Measurements from ENCODE around the gene FAM227B. TPM values are rescaled to one million over a fixed set of nuclear protein-coding genes. Genes with fewer than 3 reads are reported as not detected.
"Not testable (repeated sequence)": the region's sequence is repeated elsewhere in the genome, so short reads cannot be mapped to it uniquely, and the experiment has no call there.

The FAM227B gene
- total RNA-seq, 1 experiment from 2014 or later: 0.98 TPM

DNA sequence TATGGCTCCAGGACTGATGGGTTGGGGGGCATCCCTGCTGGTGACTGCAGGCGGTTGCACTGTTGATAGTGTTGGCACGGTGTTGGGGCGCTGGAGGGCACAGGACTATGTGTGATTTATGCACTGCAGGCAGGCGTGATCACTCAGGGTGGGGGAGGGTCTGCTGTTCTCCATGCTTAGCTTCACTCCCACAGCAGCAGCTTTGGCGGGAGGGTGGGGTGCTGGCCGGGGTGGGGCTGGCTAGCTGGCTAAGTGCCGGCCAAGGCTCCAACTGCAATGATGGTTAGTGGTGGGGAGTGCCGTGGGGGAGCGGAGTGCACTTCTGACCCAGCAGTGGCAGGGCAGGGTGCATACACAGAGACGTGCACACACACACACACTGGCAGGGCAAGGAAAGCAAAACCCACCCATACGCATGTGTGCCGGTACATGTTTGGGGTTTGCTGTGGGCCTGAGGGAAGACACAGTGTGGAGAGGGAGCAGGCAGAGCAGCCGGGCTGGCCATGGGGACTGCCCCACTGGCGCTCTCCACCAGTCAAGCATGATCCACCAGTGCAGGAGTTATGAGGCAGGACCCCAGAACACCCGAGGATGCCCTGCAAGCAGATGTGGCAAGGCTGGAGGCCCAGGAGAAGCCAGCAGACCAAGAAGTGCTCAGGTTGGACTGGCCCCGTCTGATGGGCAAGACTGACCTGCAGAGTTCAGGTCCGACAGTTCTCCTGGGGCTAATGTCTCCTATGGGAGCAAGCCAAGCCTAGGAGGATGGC, 214.1 kb downstream of the FAM227B start:
- POLR2A ChIA-PET (ENCODE audit: unreplicated experiment): no interaction called here
- no TSS peak for BruUV-seq (replicated peaks)
- intact Hi-C loops (cut with micrococcal nuclease): no loop called here

GRCh38 chr15:49402515-49403296, 217.9 kb downstream of the FAM227B start:
- H3K27ac ChIP-seq (ENCODE audit: low read length); H3K4me2 ChIP-seq (ENCODE audit: low read length); CTCF ChIA-PET; intact Hi-C loops (cut with micrococcal nuclease); H3K27me3 ChIP-seq (ENCODE audit: low read length); H2AFZ ChIP-seq (ENCODE audit: low read length); H3K79me2 ChIP-seq (ENCODE audit: low read length); POLR2A ChIA-PET (ENCODE audit: unreplicated experiment); BruUV-seq (replicated peaks); H3K4me3 ChIP-seq (ENCODE audit: low read length); H3K36me3 ChIP-seq (ENCODE audit: low read depth, low read length); H3K9me3 ChIP-seq (ENCODE audit: low read length); DNase-seq; H3K4me1 ChIP-seq (ENCODE audit: insufficient read depth, low read length); H3F3A ChIP-seq (ENCODE audit: low read length, unreplicated experiment); H3K9ac ChIP-seq (ENCODE audit: low read length); H3K9me2 ChIP-seq (replicated peaks; ENCODE audit: low read length); H4K20me1 ChIP-seq (ENCODE audit: low read length); ATAC-seq: not testable (repeated sequence)

More for the DNA sequence above, 214.1 kb downstream of the FAM227B start:
- no peak overlapping the region for H2AFZ ChIP-seq (ENCODE audit: low read length)
- CTCF ChIA-PET: no interaction called here
- H3K27me3 ChIP-seq (ENCODE audit: low read length): no peaks in the 10 kb centered on the region
- H4K20me1 ChIP-seq (ENCODE audit: low read length): no peaks in the 10 kb centered on the region
- H3K27ac ChIP-seq (ENCODE audit: low read length): no peak overlapping the region
- H3K4me3 ChIP-seq (ENCODE audit: low read length): no peak overlapping the region
- no peak for TF ChIP-seq EZH2phosphoT487 (IDR thresholded peaks at IDR 0.05; ENCODE audit: borderline replicate concordance, low read length)
- no peak for TF ChIP-seq EZH2 (IDR thresholded peaks at IDR 0.05; ENCODE audit: low read length, unreplicated experiment)
- TF ChIP-seq, protein P1, sequence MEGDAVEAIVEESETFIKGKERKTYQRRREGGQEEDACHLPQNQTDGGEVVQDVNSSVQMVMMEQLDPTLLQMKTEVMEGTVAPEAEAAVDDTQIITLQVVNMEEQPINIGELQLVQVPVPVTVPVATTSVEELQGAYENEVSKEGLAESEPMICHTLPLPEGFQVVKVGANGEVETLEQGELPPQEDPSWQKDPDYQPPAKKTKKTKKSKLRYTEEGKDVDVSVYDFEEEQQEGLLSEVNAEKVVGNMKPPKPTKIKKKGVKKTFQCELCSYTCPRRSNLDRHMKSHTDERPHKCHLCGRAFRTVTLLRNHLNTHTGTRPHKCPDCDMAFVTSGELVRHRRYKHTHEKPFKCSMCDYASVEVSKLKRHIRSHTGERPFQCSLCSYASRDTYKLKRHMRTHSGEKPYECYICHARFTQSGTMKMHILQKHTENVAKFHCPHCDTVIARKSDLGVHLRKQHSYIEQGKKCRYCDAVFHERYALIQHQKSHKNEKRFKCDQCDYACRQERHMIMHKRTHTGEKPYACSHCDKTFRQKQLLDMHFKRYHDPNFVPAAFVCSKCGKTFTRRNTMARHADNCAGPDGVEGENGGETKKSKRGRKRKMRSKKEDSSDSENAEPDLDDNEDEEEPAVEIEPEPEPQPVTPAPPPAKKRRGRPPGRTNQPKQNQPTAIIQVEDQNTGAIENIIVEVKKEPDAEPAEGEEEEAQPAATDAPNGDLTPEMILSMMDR (conservative IDR thresholded peaks at IDR 0.05; ENCODE audit: low read depth, low read length): no peak
- no peak for DNase-seq
- no peaks in the 10 kb centered on the region for H3K79me2 ChIP-seq (ENCODE audit: low read length)
- no peaks in the 10 kb centered on the region for H3F3A ChIP-seq (ENCODE audit: low read length, unreplicated experiment)
- H3K4me1 ChIP-seq (ENCODE audit: insufficient read depth, low read length): no peaks in the 10 kb centered on the region
- H3K9me2 ChIP-seq (replicated peaks; ENCODE audit: low read length): no peaks in the 10 kb centered on the region
- H3K4me2 ChIP-seq (ENCODE audit: low read length): no peak overlapping the region
- H3K36me3 ChIP-seq (ENCODE audit: low read depth, low read length): no peaks in the 10 kb centered on the region
- no peaks in the 10 kb centered on the region for H3K9me3 ChIP-seq (ENCODE audit: low read length)
- no peak overlapping the region for H3K9ac ChIP-seq (ENCODE audit: low read length)
- ATAC-seq: no peak

- POLR2A ChIA-PET (ENCODE audit: unreplicated experiment): no interaction called here
- Histone ChIP-seq H3K9ac (ENCODE audit: low read length) (no peak overlapping the region), H3K27me3 (ENCODE audit: low read length) (no peaks in the 10 kb centered on the region), H3K9me2 (replicated peaks; ENCODE audit: low read length) (no peaks in the 10 kb centered on the region), H3K4me3 (ENCODE audit: low read length) (no peak overlapping the region), H3F3A (ENCODE audit: low read length, unreplicated experiment) (no peaks in the 10 kb centered on the region), H3K4me1 (ENCODE audit: insufficient read depth, low read length) (peaks cover 16% of the 10 kb centered on the region), H3K79me2 (ENCODE audit: low read length) (no peaks in the 10 kb centered on the region), H3K4me2 (ENCODE audit: low read length) (no peak overlapping the region), H3K36me3 (ENCODE audit: low read depth, low read length) (no peaks in the 10 kb centered on the region), H4K20me1 (ENCODE audit: low read length) (no peaks in the 10 kb centered on the region), H3K9me3 (ENCODE audit: low read length) (no peaks in the 10 kb centered on the region), H2AFZ (ENCODE audit: low read length) (no peak overlapping the region), H3K27ac (ENCODE audit: low read length) (no peak overlapping the region)
- DNase-seq: no peak
- no TSS peak for BruUV-seq (replicated peaks)
- ATAC-seq: no peak
- CTCF ChIA-PET: no interaction called here
- TF ChIP-seq EZH2 (IDR thresholded peaks at IDR 0.05; ENCODE audit: low read length, unreplicated experiment): no peak
- no peak for TF ChIP-seq EZH2phosphoT487 (IDR thresholded peaks at IDR 0.05; ENCODE audit: borderline replicate concordance, low read length)
- TF ChIP-seq, protein P1 (conservative IDR thresholded peaks at IDR 0.05; ENCODE audit: low read depth, low read length): no peak
- intact Hi-C loops (cut with micrococcal nuclease): no loop called here
Observed at GRCh38 chr15:49387471-49387870, 233.1 kb downstream of the FAM227B start.
